ENCODE measurements around the gene ATP8B1. TPM values are rescaled to one million over a fixed set of nuclear protein-coding genes. Genes with fewer than 3 reads are reported as not detected.

Gene ATP8B1
- total RNA-seq, 1 donor from 2014 or later, result 0.07 TPM

DNA sequence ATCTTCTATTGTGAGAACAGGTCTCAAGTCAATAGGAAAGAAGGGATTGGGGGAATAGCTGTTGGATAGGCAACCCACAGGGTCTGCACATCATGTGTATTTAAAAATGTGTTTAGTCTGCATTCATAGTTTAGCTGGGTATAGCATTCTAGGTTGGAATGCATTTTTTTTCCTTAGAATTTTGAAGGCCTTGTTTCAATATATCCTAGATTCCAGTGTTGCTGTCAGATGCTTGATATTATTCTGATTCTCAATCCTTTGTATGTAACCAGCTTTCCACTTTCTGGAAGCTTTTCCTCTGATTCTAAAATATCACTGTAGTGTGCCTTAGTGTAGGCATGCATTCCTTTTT, 9.0 kb upstream of the ATP8B1 start:
- H3K9me3 Mint-ChIP-seq (ENCODE audit: unreplicated experiment), result peaks cover 5% of the 10 kb centered on the region
- TF ChIP-seq CTCF (IDR thresholded peaks at IDR 0.05; ENCODE audit: partially characterized antibody, unreplicated experiment), result no peak
- no peaks in the 10 kb centered on the region for H3K27me3 Mint-ChIP-seq (ENCODE audit: unreplicated experiment)
- no peaks in the 10 kb centered on the region for H3K4me1 Mint-ChIP-seq (ENCODE audit: low read depth, unreplicated experiment)
- DNase-seq, result no peak
- peaks cover 13% of the 10 kb centered on the region for H3K36me3 Mint-ChIP-seq (ENCODE audit: unreplicated experiment)
- H3K27ac Mint-ChIP-seq (ENCODE audit: unreplicated experiment), result no peak overlapping the region
- H3K4me3 Mint-ChIP-seq (ENCODE audit: unreplicated experiment), result no peak overlapping the region

DNA sequence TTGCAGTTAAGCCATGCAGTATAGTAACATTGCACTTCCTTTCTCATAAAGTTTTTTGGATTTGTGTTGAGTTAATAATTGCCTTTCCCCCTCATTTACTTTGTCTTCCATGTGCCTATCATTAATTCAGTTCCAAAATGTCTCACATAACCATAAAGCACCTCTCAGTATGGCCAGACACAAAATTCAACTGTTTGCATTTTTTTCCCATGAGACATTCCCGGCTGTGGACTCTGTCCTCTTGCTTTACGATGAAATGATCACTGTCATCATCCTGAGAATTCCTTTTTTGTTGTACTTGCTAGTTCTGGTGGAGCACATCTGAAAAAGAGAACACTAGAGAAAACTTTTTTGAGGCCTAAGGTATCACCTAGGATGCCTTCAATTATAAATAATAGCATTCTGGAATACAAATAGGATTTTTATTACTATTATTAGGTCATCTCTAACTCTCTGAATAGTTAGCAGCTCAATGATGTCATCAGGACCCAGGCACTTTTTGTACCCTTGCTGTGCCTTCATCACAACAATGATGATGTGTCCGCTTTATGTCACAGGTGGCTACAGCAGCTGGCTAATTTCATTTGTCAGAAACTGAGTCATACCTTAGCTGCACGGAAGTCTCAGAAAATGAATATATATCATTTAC, 8.5 kb upstream of the ATP8B1 start:
- peaks cover 13% of the 10 kb centered on the region for H3K36me3 Mint-ChIP-seq (ENCODE audit: unreplicated experiment)
- DNase-seq, result no peak
- no peaks in the 10 kb centered on the region for H3K4me1 Mint-ChIP-seq (ENCODE audit: low read depth, unreplicated experiment)
- peaks cover 5% of the 10 kb centered on the region for H3K9me3 Mint-ChIP-seq (ENCODE audit: unreplicated experiment)
- H3K27me3 Mint-ChIP-seq (ENCODE audit: unreplicated experiment), result no peaks in the 10 kb centered on the region
- H3K27ac Mint-ChIP-seq (ENCODE audit: unreplicated experiment), result no peak overlapping the region
- no peak for TF ChIP-seq CTCF (IDR thresholded peaks at IDR 0.05; ENCODE audit: partially characterized antibody, unreplicated experiment)
- H3K4me3 Mint-ChIP-seq (ENCODE audit: unreplicated experiment), result no peak overlapping the region

GRCh38 chr18:57809190-57809589, 6.1 kb upstream of the ATP8B1 start:
- H3K4me1 Mint-ChIP-seq (ENCODE audit: low read depth, unreplicated experiment), result no peaks in the 10 kb centered on the region
- H3K4me3 Mint-ChIP-seq (ENCODE audit: unreplicated experiment), result no peak overlapping the region
- peaks cover 18% of the 10 kb centered on the region for H3K36me3 Mint-ChIP-seq (ENCODE audit: unreplicated experiment)
- peaks cover 3% of the 10 kb centered on the region for H3K27me3 Mint-ChIP-seq (ENCODE audit: unreplicated experiment)
- no peak for DNase-seq
- no peak for TF ChIP-seq CTCF (IDR thresholded peaks at IDR 0.05; ENCODE audit: partially characterized antibody, unreplicated experiment)
- no peak overlapping the region for H3K27ac Mint-ChIP-seq (ENCODE audit: unreplicated experiment)
- H3K9me3 Mint-ChIP-seq (ENCODE audit: unreplicated experiment), result peaks cover 5% of the 10 kb centered on the region

- TF ChIP-seq CTCF (IDR thresholded peaks at IDR 0.05; ENCODE audit: partially characterized antibody, unreplicated experiment), result no peak
- Mint-ChIP-seq H3K36me3 (ENCODE audit: unreplicated experiment) (peaks cover 9% of the 10 kb centered on the region), H3K4me3 (ENCODE audit: unreplicated experiment) (no peak overlapping the region), H3K27me3 (ENCODE audit: unreplicated experiment) (peaks cover 3% of the 10 kb centered on the region), H3K4me1 (ENCODE audit: low read depth, unreplicated experiment) (no peaks in the 10 kb centered on the region), H3K9me3 (ENCODE audit: unreplicated experiment) (no peaks in the 10 kb centered on the region), H3K27ac (ENCODE audit: unreplicated experiment) (no peak overlapping the region)
- no peak for DNase-seq
Measured at GRCh38 chr18:57807336-57808117, 4.4 kb upstream of the ATP8B1 start.

DNA sequence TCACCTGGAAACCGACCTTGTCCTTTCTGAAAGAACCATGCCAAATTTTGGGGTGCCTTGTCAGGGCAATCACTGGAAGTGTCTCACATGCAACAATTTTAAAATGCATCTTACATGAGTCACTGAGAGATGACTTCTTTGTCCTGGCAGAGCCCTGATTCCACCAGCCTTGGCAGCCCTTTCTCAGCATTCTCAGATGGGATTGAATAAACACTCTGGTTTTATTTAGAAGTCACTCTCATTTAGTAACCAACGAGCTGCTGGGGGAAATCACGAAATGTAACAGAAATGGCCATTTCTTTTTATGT, 3.8 kb upstream of the ATP8B1 start:
- H3K4me1 Mint-ChIP-seq (ENCODE audit: low read depth, unreplicated experiment), result no peaks in the 10 kb centered on the region
- peaks cover 7% of the 10 kb centered on the region for H3K27me3 Mint-ChIP-seq (ENCODE audit: unreplicated experiment)
- H3K4me3 Mint-ChIP-seq (ENCODE audit: unreplicated experiment), result no peak overlapping the region
- peaks cover 9% of the 10 kb centered on the region for H3K36me3 Mint-ChIP-seq (ENCODE audit: unreplicated experiment)
- no peak overlapping the region for H3K27ac Mint-ChIP-seq (ENCODE audit: unreplicated experiment)
- no peak for TF ChIP-seq CTCF (IDR thresholded peaks at IDR 0.05; ENCODE audit: partially characterized antibody, unreplicated experiment)
- no peaks in the 10 kb centered on the region for H3K9me3 Mint-ChIP-seq (ENCODE audit: unreplicated experiment)
- no peak for DNase-seq

All from glutamatergic neuron (in vitro differentiated cells).